Measurements from ENCODE around the gene ZDHHC4.

ZDHHC4 gene

DNA sequence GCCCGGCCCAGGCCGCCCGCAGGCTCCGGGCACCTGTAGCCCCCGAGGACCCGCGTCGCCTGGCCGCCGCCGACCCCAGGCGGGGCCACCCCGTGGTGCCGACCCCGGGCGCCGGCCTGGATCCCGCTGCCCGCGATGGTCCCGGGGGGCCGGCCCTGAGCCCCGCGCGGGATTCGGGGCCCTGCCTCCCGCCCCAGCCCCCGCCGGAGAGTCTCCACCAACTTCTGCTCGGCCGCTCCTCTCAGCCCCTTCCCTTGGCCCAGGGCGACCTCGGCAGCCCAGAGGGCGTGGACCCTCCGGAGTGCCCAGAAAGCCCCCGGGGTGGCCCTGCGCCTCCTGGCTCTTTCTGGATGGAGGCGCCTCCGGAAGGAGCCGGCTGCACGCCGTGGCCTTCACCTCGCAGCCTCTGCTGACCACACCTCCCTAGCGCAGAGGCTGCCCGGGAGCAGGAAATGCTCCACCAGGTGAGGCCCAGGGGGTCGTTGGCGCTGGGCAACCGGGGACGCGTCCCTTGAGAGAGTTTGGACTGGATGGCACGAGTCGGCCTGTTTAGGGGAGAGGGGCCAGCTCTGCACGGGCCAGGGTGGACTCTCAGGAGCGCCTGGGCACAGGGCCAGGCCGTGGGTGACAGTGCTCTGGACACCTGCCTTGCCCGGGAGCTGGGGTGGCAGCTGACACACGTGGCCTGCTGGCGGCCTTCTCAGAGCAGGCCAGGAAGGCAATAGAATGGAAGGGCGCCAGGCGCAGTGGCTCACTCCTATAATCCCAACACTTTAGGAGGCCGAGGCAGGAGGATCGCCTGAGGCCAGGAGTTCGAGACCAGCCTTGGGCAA is 38.7 kb downstream of the ZDHHC4 start:
- peak overlapping the region; percentile 52 for H3K4me3 ChIP-seq (ENCODE audit: low read depth, low read length)

DNA sequence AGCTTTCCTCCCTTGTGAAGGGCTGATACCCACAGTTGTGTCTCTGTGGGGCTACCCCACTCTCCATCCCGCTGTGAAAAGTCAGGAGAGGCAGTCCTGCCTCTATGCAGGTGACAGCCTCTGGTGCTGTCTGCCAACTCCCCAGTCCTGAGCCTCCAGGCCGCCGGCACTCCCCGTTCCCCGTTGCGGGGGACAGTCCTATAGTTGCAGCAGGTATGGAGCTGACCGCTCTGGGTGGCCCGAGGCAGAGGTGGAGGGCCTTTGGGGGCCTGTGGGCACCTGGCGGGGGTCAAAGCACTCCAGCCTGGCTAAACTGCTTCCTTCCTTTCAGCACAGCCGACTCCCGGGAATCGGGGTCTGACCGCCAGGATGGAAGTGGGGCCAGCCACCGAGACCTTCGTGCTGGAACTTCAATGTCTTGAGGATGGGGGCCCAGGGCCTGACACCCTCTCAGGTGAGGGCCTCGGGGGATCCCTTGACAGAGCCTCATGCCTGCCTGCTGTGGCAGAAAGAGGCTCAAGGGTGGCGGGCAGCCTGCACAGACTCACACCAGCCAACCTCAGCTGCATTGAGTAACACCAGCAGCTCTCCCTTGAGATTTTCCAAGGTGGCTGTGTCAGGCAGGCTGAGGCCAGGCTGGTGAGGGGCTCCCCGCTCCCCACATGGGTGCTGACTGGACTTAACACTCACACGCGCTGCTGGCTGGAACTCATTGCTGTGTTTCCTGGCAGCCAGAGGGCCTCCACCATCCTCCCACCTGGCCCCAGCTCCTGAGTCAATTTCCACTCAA is 39.8 kb downstream of the ZDHHC4 start:
- no peaks in the 10 kb centered on the region for H3K36me3 ChIP-seq (replicated peaks)
- no peak for DNase-seq
- H3K27me3 ChIP-seq (replicated peaks), result peaks cover 11% of the 10 kb centered on the region
- no peak for TF ChIP-seq CTCF (IDR thresholded peaks at IDR 0.05; ENCODE audit: low read depth, low read length, missing control alignments)
- H3K27ac ChIP-seq, result no peak overlapping the region
- H3K4me3 ChIP-seq (ENCODE audit: low read depth, low read length), result no peak overlapping the region
- in situ Hi-C loops (cut with HindIII; ENCODE audit: low pct_ligation_motif_present, low sequenced_read_pairs), result no loop called here

More for the DNA sequence above, 38.7 kb downstream of the ZDHHC4 start:
- no peak for DNase-seq
- H3K36me3 ChIP-seq (replicated peaks), result no peaks in the 10 kb centered on the region
- no peak overlapping the region for H3K27ac ChIP-seq
- TF ChIP-seq CTCF (IDR thresholded peaks at IDR 0.05; ENCODE audit: low read depth, low read length, missing control alignments), result no peak
- in situ Hi-C loops (cut with HindIII; ENCODE audit: low pct_ligation_motif_present, low sequenced_read_pairs), result no loop called here
- peaks cover 11% of the 10 kb centered on the region for H3K27me3 ChIP-seq (replicated peaks)

DNA sequence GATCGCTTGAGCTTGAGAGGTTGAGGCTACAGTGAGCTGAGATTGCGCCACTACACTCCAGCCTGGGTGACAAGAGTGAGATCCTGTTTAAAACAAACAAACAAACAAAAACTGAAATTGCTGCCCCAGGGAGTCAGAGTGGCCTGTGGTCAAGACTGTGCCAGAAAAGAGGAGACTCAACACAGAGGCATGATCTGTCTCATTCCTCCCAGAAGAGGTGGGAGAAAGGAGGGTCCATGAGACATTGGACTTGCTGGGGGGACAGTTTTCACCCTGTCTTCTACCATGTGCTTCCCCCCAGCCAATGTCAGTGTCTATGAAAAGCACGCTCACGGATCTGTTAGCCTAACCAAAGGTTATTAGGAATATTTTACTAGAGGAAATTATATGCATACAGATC is 41.4 kb downstream of the ZDHHC4 start:
- no peak overlapping the region for H3K27ac ChIP-seq
- peaks cover 11% of the 10 kb centered on the region for H3K27me3 ChIP-seq (replicated peaks)
- H3K4me3 ChIP-seq (ENCODE audit: low read depth, low read length), result no peak overlapping the region
- no peak for TF ChIP-seq CTCF (IDR thresholded peaks at IDR 0.05; ENCODE audit: low read depth, low read length, missing control alignments)
- peak; percentile 5 for DNase-seq
- in situ Hi-C loops (cut with HindIII; ENCODE audit: low pct_ligation_motif_present, low sequenced_read_pairs), result no loop called here
- H3K36me3 ChIP-seq (replicated peaks), result no peaks in the 10 kb centered on the region

DNA sequence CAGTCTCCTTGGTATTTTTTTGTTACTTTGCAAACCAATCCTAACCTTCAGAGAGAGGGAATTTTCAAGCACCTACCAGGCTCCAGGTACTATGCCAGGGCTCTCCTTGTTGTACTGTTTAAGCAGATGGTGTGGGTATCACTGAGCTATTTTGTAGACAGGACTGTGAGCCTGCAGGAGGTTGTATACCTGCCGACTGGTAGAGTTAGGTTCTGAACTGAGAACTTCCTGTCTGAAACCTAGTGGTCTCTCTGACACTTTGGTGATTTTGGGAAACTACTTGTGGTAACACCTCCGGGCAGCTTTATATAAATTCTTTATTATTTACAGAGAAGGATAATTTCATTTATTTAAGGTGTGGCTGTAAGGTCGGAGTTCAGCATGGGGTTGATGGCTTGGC is 42.7 kb downstream of the ZDHHC4 start:
- peaks cover 6% of the 10 kb centered on the region for H3K27me3 ChIP-seq (replicated peaks)
- DNase-seq, result no peak
- H3K4me3 ChIP-seq (ENCODE audit: low read depth, low read length), result no peak overlapping the region
- in situ Hi-C loops (cut with HindIII; ENCODE audit: low pct_ligation_motif_present, low sequenced_read_pairs), result no loop called here
- no peak for TF ChIP-seq CTCF (IDR thresholded peaks at IDR 0.05; ENCODE audit: low read depth, low read length, missing control alignments)
- no peak overlapping the region for H3K27ac ChIP-seq
- H3K36me3 ChIP-seq (replicated peaks), result no peaks in the 10 kb centered on the region

DNA sequence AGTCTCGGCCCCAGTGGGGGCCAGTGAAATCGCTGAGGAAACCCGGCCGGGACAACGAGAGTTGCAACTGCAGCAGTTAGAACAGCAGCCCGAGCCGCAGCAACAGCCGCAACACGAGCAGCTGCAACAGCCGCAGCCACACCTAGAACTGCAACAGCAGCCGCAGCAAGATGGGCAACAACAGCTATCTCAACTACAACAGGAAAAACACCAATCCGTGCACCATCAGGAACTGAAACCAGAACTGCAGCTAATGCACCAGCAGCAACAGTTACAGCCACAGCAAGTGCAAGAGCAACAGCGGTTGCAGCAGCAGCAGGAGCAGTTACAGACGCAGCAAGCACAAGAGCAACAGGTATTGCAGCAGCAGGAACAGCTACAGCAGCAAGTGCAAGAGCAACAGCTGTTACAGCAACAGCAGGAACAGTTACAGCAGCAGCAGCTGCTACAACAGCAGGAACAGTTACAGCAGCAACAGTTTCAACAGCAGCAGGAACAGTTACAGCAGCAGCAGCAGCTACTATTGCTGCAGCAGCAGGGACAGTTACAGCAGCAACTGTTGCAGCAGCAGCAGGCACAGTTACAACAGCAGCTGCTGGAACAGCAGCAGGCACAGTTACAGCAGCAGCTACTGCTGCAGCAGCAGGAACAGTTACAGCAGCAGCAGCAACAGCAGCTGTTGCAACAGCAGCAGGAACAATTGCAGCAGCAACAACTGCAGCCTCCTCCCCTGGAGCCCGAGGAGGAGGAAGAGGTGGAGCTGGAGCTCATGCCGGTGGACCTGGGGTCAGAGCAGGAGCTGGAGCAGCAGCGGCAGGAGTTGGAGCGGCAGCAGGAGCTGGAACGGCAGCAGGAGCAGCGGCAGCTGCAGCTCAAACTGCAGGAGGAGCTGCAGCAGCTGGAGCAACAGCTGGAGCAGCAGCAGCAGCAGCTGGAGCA is 44.2 kb downstream of the ZDHHC4 start:
- Histone ChIP-seq H3K27ac (no peak overlapping the region), H3K4me3 (ENCODE audit: low read depth, low read length) (no peak overlapping the region), H3K27me3 (replicated peaks) (no peaks in the 10 kb centered on the region), H3K36me3 (replicated peaks) (no peaks in the 10 kb centered on the region)
- in situ Hi-C loops (cut with HindIII; ENCODE audit: low pct_ligation_motif_present, low sequenced_read_pairs), result no loop called here
- no peak for TF ChIP-seq CTCF (IDR thresholded peaks at IDR 0.05; ENCODE audit: low read depth, low read length, missing control alignments)
- no peak for DNase-seq
